Smooth muscle cell (in vitro differentiated cells): ENCODE results near the gene PDGFRB. TPM values are rescaled to one million over a fixed set of nuclear protein-coding genes. Genes with fewer than 3 reads are reported as not detected.

ENCODE experiments used
- DNase-seq: peaks from one replicate; lab custom pipeline; 2025; ENCODE audit not compliant: unreplicated experiment; lab: John Stamatoyannopoulos, UW
- H2AFZ ChIP-seq: fragments of 200-600 bp; sonication (generic); 2 replicates; pipeline ENCODE4 v1.6.0; 2016; ENCODE audit warnings: antibody characterized with exemption, low read depth, mild to moderate bottlenecking
- H3F3A ChIP-seq: fragments of 200-600 bp; sonication (generic); 2 replicates; pipeline ENCODE4 v1.6.0; 2017; ENCODE audit warnings: antibody characterized with exemption, low read depth
- H3K27ac ChIP-seq: fragments of 200-600 bp; sonication (generic); 2 replicates; pipeline ENCODE4 v1.5.1; 2016; ENCODE audit warnings: low read depth, mild to moderate bottlenecking
- H3K27me3 ChIP-seq: fragments of 200-600 bp; sonication (generic); 2 replicates; pipeline ENCODE4 v1.6.1; 2016; ENCODE audit warnings: low read depth, mild to moderate bottlenecking
- H3K36me3 ChIP-seq: fragments of 200-600 bp; sonication (generic); 2 replicates; pipeline ENCODE4 v1.5.1; 2016; ENCODE audit warnings: low read depth
- H3K4me1 ChIP-seq: fragments of 200-600 bp; sonication (generic); 2 replicates; pipeline ENCODE4 v1.5.1; 2016; ENCODE audit warnings: low read depth
- H3K4me2 ChIP-seq: fragments of 200-600 bp; sonication (generic); 2 replicates; pipeline ENCODE4 v1.6.0; 2016; ENCODE audit warnings: mild to moderate bottlenecking
- H3K4me3 ChIP-seq: fragments of 200-600 bp; sonication (generic); 2 replicates; pipeline ENCODE4 v1.5.1; 2016; ENCODE audit warnings: mild to moderate bottlenecking
- H3K79me2 ChIP-seq: fragments of 200-600 bp; sonication (generic); 2 replicates; pipeline ENCODE4 v1.6.0; 2016; ENCODE audit warnings: low read depth, mild to moderate bottlenecking
- H3K9ac ChIP-seq: fragments of 200-600 bp; sonication (generic); 2 replicates; pipeline ENCODE4 v1.6.0; 2016; ENCODE audit warnings: low read depth
- H3K9me3 ChIP-seq: fragments of 200-600 bp; sonication (generic); replicated peaks from 2 replicates; pipeline ENCODE4 v1.5.1; 2016; ENCODE audit warnings: low read depth
- H4K20me1 ChIP-seq: fragments of 200-600 bp; sonication (generic); 2 replicates; pipeline ENCODE4 v1.6.0; 2016; ENCODE audit warnings: low read depth
- CTCF ChIP-seq: fragments of 200-600 bp; sonication (generic); IDR thresholded peaks from 2 replicates; pipeline ENCODE4 v1.5.1; 2017; ENCODE audit warnings: borderline replicate concordance, mild to moderate bottlenecking, antibody characterized with exemption; ENCODE audit not compliant: insufficient read depth, poor library complexity, severe bottlenecking
- WGBS: methylation state at CpG from one replicate; pipeline ENCODE4 v1.1.7; 2016; ENCODE audit warnings: low lambda C conversion rate; 5-methylcytosine and 5-hydroxymethylcytosine counted together
- polyA plus RNA-seq: library from polyadenylated mRNA; unstranded; fragments of >200 nt; fragmentation: Nextera tagmentation; extraction: Ambion mirVana; gene quantifications from 2 replicates; pipeline ENCODE4 v1.2.1, GENCODE V29; 2016
- total RNA-seq: library from RNA; depleted of rRNA; stranded (reverse); fragments of >200 nt; gene quantifications from 2 replicates; pipeline ENCODE4 v1.2.3, GENCODE V29; 2014

PDGFRB gene
- total and polyA plus RNA-seq, 2 experiments from 2014 or later, result 370 to 522 TPM

DNA sequence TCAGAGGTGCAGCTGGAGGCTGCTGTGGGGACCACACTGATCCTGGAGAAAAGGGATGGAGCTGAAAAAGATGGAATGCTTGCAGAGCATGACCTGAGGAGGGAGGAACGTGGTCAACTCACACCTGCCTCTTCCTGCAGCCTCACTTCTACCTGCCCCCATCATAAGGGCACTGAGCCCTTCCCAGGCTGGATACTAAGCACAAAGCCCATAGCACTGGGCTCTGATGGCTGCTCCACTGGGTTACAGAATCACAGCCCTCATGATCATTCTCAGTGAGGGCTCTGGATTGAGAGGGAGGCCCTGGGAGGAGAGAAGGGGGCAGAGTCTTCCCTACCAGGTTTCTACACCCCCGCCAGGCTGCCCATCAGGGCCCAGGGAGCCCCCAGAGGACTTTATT, 28.4 kb upstream of the PDGFRB start:
- Histone ChIP-seq H4K20me1 (no peaks in the 10 kb centered on the region), H3K4me2 (no peak overlapping the region), H2AFZ (no peak overlapping the region), H3K27me3 (peaks cover 14% of the 10 kb centered on the region), H3K4me3 (no peak overlapping the region), H3K9me3 (no peaks in the 10 kb centered on the region), H3K27ac (no peak overlapping the region), H3K79me2 (no peaks in the 10 kb centered on the region), H3F3A (no peaks in the 10 kb centered on the region), H3K36me3 (no peaks in the 10 kb centered on the region), H3K9ac (no peak overlapping the region), H3K4me1 (no peaks in the 10 kb centered on the region)
- no peak for DNase-seq
- WGBS, result 88% methylated on average over 2 of the region's 2 CpGs
- no peak for TF ChIP-seq CTCF

DNA sequence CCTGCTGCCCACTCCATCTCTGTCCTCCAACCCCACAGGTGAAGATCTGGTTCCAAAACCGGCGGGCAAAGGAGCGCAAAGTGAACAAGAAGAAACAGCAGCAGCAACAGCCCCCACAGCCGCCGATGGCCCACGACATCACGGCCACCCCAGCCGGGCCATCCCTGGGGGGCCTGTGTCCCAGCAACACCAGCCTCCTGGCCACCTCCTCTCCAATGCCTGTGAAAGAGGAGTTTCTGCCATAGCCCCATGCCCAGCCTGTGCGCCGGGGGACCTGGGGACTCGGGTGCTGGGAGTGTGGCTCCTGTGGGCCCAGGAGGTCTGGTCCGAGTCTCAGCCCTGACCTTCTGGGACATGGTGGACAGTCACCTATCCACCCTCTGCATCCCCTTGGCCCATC, 27.8 kb upstream of the PDGFRB start:
- Histone ChIP-seq H2AFZ (no peak overlapping the region), H3K4me1 (no peaks in the 10 kb centered on the region), H3K4me3 (no peak overlapping the region), H4K20me1 (no peaks in the 10 kb centered on the region), H3K79me2 (no peaks in the 10 kb centered on the region), H3F3A (no peaks in the 10 kb centered on the region), H3K36me3 (no peaks in the 10 kb centered on the region), H3K27ac (no peak overlapping the region), H3K9me3 (no peaks in the 10 kb centered on the region), H3K9ac (no peak overlapping the region), H3K4me2 (no peak overlapping the region), H3K27me3 (peaks cover 9% of the 10 kb centered on the region)
- 99% methylated on average over 12 of the region's 12 CpGs for WGBS
- no peak for DNase-seq
- no peak for TF ChIP-seq CTCF

- Histone ChIP-seq H3K36me3 (no peaks in the 10 kb centered on the region), H3K4me2 (no peak overlapping the region), H3K27me3 (peaks cover 2% of the 10 kb centered on the region), H4K20me1 (no peaks in the 10 kb centered on the region), H3K4me1 (no peaks in the 10 kb centered on the region), H3K9me3 (no peaks in the 10 kb centered on the region), H3K27ac (no peak overlapping the region), H3K4me3 (no peak overlapping the region), H3K9ac (no peak overlapping the region), H2AFZ (no peak overlapping the region), H3K79me2 (no peaks in the 10 kb centered on the region), H3F3A (no peaks in the 10 kb centered on the region)
- DNase-seq, result no peak
- WGBS, result 96% methylated on average over 10 of the region's 10 CpGs
- TF ChIP-seq CTCF, result no peak
Measured at GRCh38 chr5:150182774-150183173, 27.1 kb upstream of the PDGFRB start.

DNA sequence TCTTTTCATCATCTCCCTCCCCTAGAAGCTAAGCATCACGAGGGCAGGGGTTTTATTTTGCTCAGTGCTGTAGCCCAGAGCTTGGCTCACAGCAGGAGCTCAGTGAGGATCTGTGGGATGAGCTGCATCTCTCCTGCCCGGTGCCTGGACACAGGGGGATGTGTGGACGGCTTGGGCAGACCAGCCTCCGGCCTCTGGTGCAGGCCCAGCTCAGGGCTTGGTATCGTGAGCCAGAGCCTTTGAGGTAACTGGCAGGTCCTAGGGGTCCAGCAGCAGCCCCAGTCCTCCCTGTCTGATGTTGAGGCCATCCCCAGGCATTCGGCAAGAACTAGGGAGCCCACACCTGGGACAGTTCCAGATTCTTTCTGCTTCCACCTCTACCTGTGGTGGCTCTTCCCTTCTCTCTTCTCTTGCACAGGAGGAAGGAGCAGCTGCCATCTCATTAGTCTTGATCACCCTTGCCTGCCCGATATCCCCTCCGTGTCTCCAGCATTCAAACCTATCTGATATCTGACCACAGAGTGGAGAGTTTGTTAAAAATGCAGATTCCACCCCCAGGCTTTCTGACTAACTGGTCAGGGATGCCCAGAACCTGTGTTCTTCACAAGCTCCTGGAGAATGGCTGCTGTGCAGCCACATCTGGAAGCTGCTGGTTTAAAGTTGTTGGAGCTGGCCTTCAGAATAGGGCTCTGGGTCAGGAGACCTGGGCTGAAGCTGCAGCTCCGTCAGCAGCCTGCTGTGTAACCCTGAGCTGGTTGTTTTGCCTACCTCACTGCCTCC, 26.3 kb upstream of the PDGFRB start:
- WGBS, result 74% methylated on average over 9 of the region's 9 CpGs
- no peak overlapping the region for H3K9ac ChIP-seq
- H3K36me3 ChIP-seq, result no peaks in the 10 kb centered on the region
- no peak overlapping the region for H3K4me2 ChIP-seq
- no peaks in the 10 kb centered on the region for H3K9me3 ChIP-seq
- no peaks in the 10 kb centered on the region for H3K4me1 ChIP-seq
- H3K27me3 ChIP-seq, result no peaks in the 10 kb centered on the region
- no peak overlapping the region for H3K4me3 ChIP-seq
- no peaks in the 10 kb centered on the region for H3F3A ChIP-seq
- H4K20me1 ChIP-seq, result no peaks in the 10 kb centered on the region
- no peak overlapping the region for H2AFZ ChIP-seq
- no peak for TF ChIP-seq CTCF
- no peak for DNase-seq
- H3K27ac ChIP-seq, result no peak overlapping the region
- no peaks in the 10 kb centered on the region for H3K79me2 ChIP-seq
